GM18502 (cell line): ENCODE results near the gene PGA4.
"Not testable (repeated sequence)": the region's sequence is repeated elsewhere in the genome, so short reads cannot be mapped to it uniquely, and the experiment has no call there.

Experiments
- ATAC-seq: cut with Tn5 transposase; IDR thresholded peaks from one replicate; pipeline ENCODE4 v1.9.1; 2021; ENCODE audit warnings: mild to moderate bottlenecking; ENCODE audit not compliant: unreplicated experiment, poor library complexity

Gene PGA4

GRCh38 chr11:61203873-61204272 is 18.3 kb upstream of the PGA4 start:
- ATAC-seq, result not testable (repeated sequence)

GRCh38 chr11:61204502-61205059 is 17.6 kb upstream of the PGA4 start:
- ATAC-seq, result not testable (repeated sequence)

GRCh38 chr11:61207636-61208310 is 14.4 kb upstream of the PGA4 start:
- not testable (repeated sequence) for ATAC-seq

- not testable (repeated sequence) for ATAC-seq
These were observed 11.5 kb upstream of the PGA4 start for GRCh38 chr11:61210629-61211028.

- ATAC-seq, result not testable (repeated sequence)
These were observed 10.7 kb upstream of the PGA4 start for GRCh38 chr11:61211327-61211952.

- not testable (repeated sequence) for ATAC-seq
These were observed 9.9 kb upstream of the PGA4 start for GRCh38 chr11:61212202-61212601.

- ATAC-seq, result not testable (repeated sequence)
These were observed 8.3 kb upstream of the PGA4 start for GRCh38 chr11:61213711-61214324.

GRCh38 chr11:61218306-61218705 is 3.8 kb upstream of the PGA4 start:
- not testable (repeated sequence) for ATAC-seq

- ATAC-seq, result not testable (repeated sequence)
These were observed 3.1 kb upstream of the PGA4 start for GRCh38 chr11:61219016-61219415.

GRCh38 chr11:61222692-61223091 is 545 bp downstream of the PGA4 start:
- not testable (repeated sequence) for ATAC-seq

- not testable (repeated sequence) for ATAC-seq
These were observed 4.5 kb downstream of the PGA4 start for GRCh38 chr11:61226457-61227137.

- ATAC-seq, result not testable (repeated sequence)
These were observed 7.3 kb downstream of the PGA4 start for GRCh38 chr11:61229458-61229857.

- ATAC-seq, result not testable (repeated sequence)
These were observed 8.9 kb downstream of the PGA4 start for GRCh38 chr11:61231033-61231432.

- not testable (repeated sequence) for ATAC-seq
These were observed 9.4 kb downstream of the PGA4 start for GRCh38 chr11:61231585-61231984.

- not testable (repeated sequence) for ATAC-seq
These were observed 10.5 kb downstream of the PGA4 start for GRCh38 chr11:61232548-61233145.

GRCh38 chr11:61237130-61237529 is 15.0 kb downstream of the PGA4 start:
- not testable (repeated sequence) for ATAC-seq

GRCh38 chr11:61240288-61240687 is 18.1 kb downstream of the PGA4 start:
- not testable (repeated sequence) for ATAC-seq

GRCh38 chr11:61240875-61241274 is 18.7 kb downstream of the PGA4 start, which contains the start of gene PGA5:
Gene PGA5 (plus strand): TSS chr11:61241175. CDS start chr11:61241227, 52 bp downstream.
- ATAC-seq, result not testable (repeated sequence)

- not testable (repeated sequence) for ATAC-seq
These were observed 19.4 kb downstream of the PGA4 start for GRCh38 chr11:61241526-61241925.
